Endothelial cell of umbilical vein (primary cell): ENCODE results near the gene AXDND1. TPM values are rescaled to one million over a fixed set of nuclear protein-coding genes. Genes with fewer than 3 reads are reported as not detected.

Source experiments
- BruUV-seq: library from RNA; stranded (reverse); fragments of 400-500 nt; replicated peaks from 2 replicates; lab custom pipeline; 2021; lab: Mats Ljungman, UMichigan
- CTCF ChIA-PET: fragments of 300-600, 350-600 bp; sonication (Branson Sonifier 250); formaldehyde crosslinking; loops from one replicate; lab custom pipeline; 2021; ENCODE audit warnings: antibody characterized with exemption, inconsistent platforms; lab: Charles Lee
- POLR2A ChIA-PET: fragments of 300-600, 350-600 bp; sonication (Branson Sonifier 250); formaldehyde crosslinking; loops from one replicate; lab custom pipeline; 2021; ENCODE audit warnings: antibody characterized with exemption, inconsistent platforms; lab: Charles Lee
- DNase-seq: peaks from one replicate; pipeline ENCODE4 v3.0.0-alpha.2; 2011; ENCODE audit warnings: low read depth, low spot score
- FAIRE-seq: peaks from 2 replicates; lab custom pipeline; 2011; peaks lifted over from hg19 to GRCh38; lab: Jason Lieb, UNC
- H2AFZ ChIP-seq: 2 replicates; pipeline ENCODE4 v1.6.0; 2012; ENCODE audit warnings: low read depth, low read length, control low read depth, inconsistent platforms
- H3K27ac ChIP-seq: 2 replicates; pipeline ENCODE4 v1.5.1; 2011; ENCODE audit warnings: low read depth, mild to moderate bottlenecking, control low read depth, low read length, moderate library complexity; ENCODE audit not compliant: insufficient read depth
- H3K27me3 ChIP-seq, 2 experiments: 2 replicates each; pipeline versions ENCODE4 v1.6.0 to v1.6.1; 2011; ENCODE audit warnings: low read length in 2 of 2, mixed read lengths in 1 of 2; ENCODE audit not compliant: control insufficient read depth in 2 of 2, insufficient read depth in 2 of 2
- H3K36me3 ChIP-seq, 2 experiments: 2 replicates in 1 of 2; 3 replicates in 1 of 2; pipeline ENCODE4 v1.5.1; 2011; ENCODE audit warnings: low read length in 2 of 2, mild to moderate bottlenecking in 1 of 2, moderate library complexity in 1 of 2; ENCODE audit not compliant: control insufficient read depth in 2 of 2, insufficient read depth in 2 of 2; ENCODE audit errors: extremely low read depth in 1 of 2
- H3K4me1 ChIP-seq: 3 replicates; pipeline ENCODE4 v1.5.1; 2011; ENCODE audit warnings: mild to moderate bottlenecking, low read length; ENCODE audit not compliant: control insufficient read depth, insufficient read depth; ENCODE audit errors: extremely low read depth
- H3K4me2 ChIP-seq: 2 replicates; pipeline ENCODE4 v1.6.1; 2011; ENCODE audit warnings: low read length, control low read depth, mixed read lengths; ENCODE audit not compliant: insufficient read depth
- H3K4me3 ChIP-seq, 3 experiments: fragments of 200-600 bp in 1 of 3; sonication (generic), shearing (Covaris generic) in 1 of 3; replicated peaks in 1 of 3; 2 replicates each; pipeline ENCODE4 v1.5.1; 2011 to 2016; ENCODE audit warnings: control low read depth in 3 of 3, low read length in 3 of 3, mild to moderate bottlenecking in 2 of 3, inconsistent platforms in 1 of 3, low read depth in 1 of 3, moderate library complexity in 1 of 3; ENCODE audit not compliant: insufficient read depth in 1 of 3
- H3K79me2 ChIP-seq: 2 replicates; pipeline ENCODE4 v1.6.0; 2012; ENCODE audit warnings: low read length, inconsistent platforms; ENCODE audit not compliant: control insufficient read depth, insufficient read depth
- H3K9ac ChIP-seq: replicated peaks from 2 replicates; pipeline ENCODE3; 2011; ENCODE audit warnings: low read length, control low read depth; ENCODE audit not compliant: insufficient read depth; ENCODE audit errors: extremely low read depth
- H3K9me1 ChIP-seq: replicated peaks from 3 replicates; pipeline ENCODE4 v1.6.0; 2011; ENCODE audit warnings: mild to moderate bottlenecking, low read length; ENCODE audit not compliant: control insufficient read depth, insufficient read depth; ENCODE audit errors: extremely low read depth
- H3K9me3 ChIP-seq: replicated peaks from 2 replicates; pipeline ENCODE4 v1.5.1; 2012; ENCODE audit warnings: low read length, inconsistent platforms; ENCODE audit not compliant: control insufficient read depth, insufficient read depth
- H4K20me1 ChIP-seq: replicated peaks from 2 replicates; pipeline ENCODE3; 2011; ENCODE audit warnings: mild to moderate bottlenecking, low read length; ENCODE audit not compliant: control insufficient read depth, insufficient read depth; ENCODE audit errors: extremely low read depth
- CTCF ChIP-seq, 2 donors: IDR thresholded peaks; 1 replicate in 1 of 2; 2 replicates in 1 of 2; pipeline ENCODE4 v1.5.1; 2011; ENCODE audit warnings: low read length in 2 of 2, mild to moderate bottlenecking in 2 of 2, moderate library complexity in 2 of 2, control low read depth in 1 of 2, inconsistent platforms in 1 of 2, low read depth in 1 of 2; ENCODE audit not compliant: insufficient read depth in 1 of 2; ENCODE audit errors: extremely low read depth in 1 of 2
- EZH2 ChIP-seq: IDR thresholded peaks from 2 replicates; pipeline ENCODE4 v1.6.1; 2012; ENCODE audit warnings: borderline replicate concordance, low read depth, mild to moderate bottlenecking, moderate library complexity, low read length, inconsistent platforms; ENCODE audit not compliant: severe bottlenecking
- FOS ChIP-seq: IDR thresholded peaks from 2 replicates; pipeline ENCODE4 v1.6.1; 2011; ENCODE audit warnings: mild to moderate bottlenecking, low read length, moderate library complexity, borderline replicate concordance; ENCODE audit not compliant: insufficient read depth
- GATA2 ChIP-seq: IDR thresholded peaks from 2 replicates; pipeline ENCODE4 v1.7.0; 2011; ENCODE audit warnings: low read depth, mild to moderate bottlenecking, moderate library complexity, mixed read lengths, low read length; ENCODE audit not compliant: insufficient read length, insufficient read depth
- JUN ChIP-seq: IDR thresholded peaks from 2 replicates; pipeline ENCODE4 v1.6.1; 2011; ENCODE audit warnings: borderline replicate concordance, low read depth; ENCODE audit not compliant: insufficient read length, insufficient read depth
- MYC ChIP-seq: IDR thresholded peaks from one replicate; pipeline ENCODE4 v1.6.1; 2011; ENCODE audit warnings: mild to moderate bottlenecking, low read depth, low read length
- POLR2A ChIP-seq: IDR thresholded peaks from 2 replicates; pipeline ENCODE4 v1.6.1; 2012; ENCODE audit warnings: low read depth, mild to moderate bottlenecking, control low read depth, low read length
- POLR2AphosphoS5 ChIP-seq: IDR thresholded peaks from 2 replicates; pipeline ENCODE4 v1.6.1; 2012; ENCODE audit warnings: low read depth, mild to moderate bottlenecking, control low read depth, low read length, moderate library complexity; ENCODE audit not compliant: insufficient read depth
- dilution Hi-C: fragments of 300-500 bp; cut with MboI; formaldehyde crosslinking; loops from one replicate; pipeline ENCODE4 v1.15.0; 2019; ENCODE audit warnings: low sequenced_read_pairs; ENCODE audit not compliant: extremely low pct_ligation_motif_present
- intact Hi-C: fragments of 100-400 bp; cut with micrococcal nuclease; formaldehyde crosslinking; loops from one replicate; pipeline ENCODE4 v1.10.0; 2022
- polyA plus RNA-seq, 4 experiments: library from polyadenylated mRNA; depleted of rRNA in 3 of 4; stranded (reverse) in 3 of 4; unstranded in 1 of 4; fragments of >200 nt; gene quantifications; 2 replicates each; pipeline versions ENCODE4 v1.2.1 to v1.2.3, GENCODE V29; 2011 to 2012; ENCODE audit warnings: missing spikeins in 1 of 4
- total RNA-seq: library from RNA; stranded (reverse); gene quantifications from 2 replicates; pipeline ENCODE4 v1.2.3, GENCODE V29; 2021
- TF ChIP-seq, protein P1 (sequence below): IDR thresholded peaks from 2 replicates; pipeline ENCODE4 v1.6.1; 2011; ENCODE audit not compliant: insufficient read depth, insufficient read length

AXDND1 gene
- total and polyA plus RNA-seq, 2 donors (not counting 3 experiments of a cell fraction or from before 2014, with no cell fraction given) = 0.17 TPM; not detected in 1

GRCh38 chr1:179590671-179591070, 224.9 kb downstream of the AXDND1 start:
- Histone ChIP-seq H2AFZ (no peak overlapping the region), H3K4me1 (no peaks in the 10 kb centered on the region), H3K9me1 (no peaks in the 10 kb centered on the region), H3K79me2 (no peaks in the 10 kb centered on the region), H3K27me3 (peaks cover 32 to 39% of the 10 kb centered on the region in 2 experiments), H3K4me3 (no peak overlapping the region), H3K27ac (no peak overlapping the region), H3K9ac (no peak overlapping the region), H3K9me3 (no peaks in the 10 kb centered on the region), H3K4me2 (no peak overlapping the region), H4K20me1 (no peaks in the 10 kb centered on the region), H3K36me3 (no peaks in the 10 kb centered on the region)
- ChIA-PET CTCF (interaction anchor here (1.1 kb wide), 1 partner anchor 9 kb away, joined by 3 read pairs; no protein-coding TSS in a partner anchor), POLR2A (no interaction called here)
- DNase-seq (no peak), FAIRE-seq (no peak)
- no TSS peak for BruUV-seq
- TF ChIP-seq, protein P1, sequence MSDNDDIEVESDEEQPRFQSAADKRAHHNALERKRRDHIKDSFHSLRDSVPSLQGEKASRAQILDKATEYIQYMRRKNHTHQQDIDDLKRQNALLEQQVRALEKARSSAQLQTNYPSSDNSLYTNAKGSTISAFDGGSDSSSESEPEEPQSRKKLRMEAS = no peak
- TF ChIP-seq POLR2A (no peak), EZH2 (no peak), GATA2 (no peak), CTCF (IDR thresholded peaks at IDR 0.05; ENCODE audit: extremely low read depth in 1 of 2, insufficient read depth in 1 of 2, low read depth in 1 of 2, low read length in 2 of 2) (no peak), FOS (no peak), MYC (no peak), JUN (no peak), POLR2AphosphoS5 (no peak)
- dilution Hi-C loops (no loop called here), intact Hi-C loops (loop anchor here (10.0 kb wide), 1 partner anchor 224 kb away; no protein-coding TSS in a partner anchor)
